Measurements from ENCODE around the gene VPREB3. TPM values are rescaled to one million over a fixed set of nuclear protein-coding genes. Genes with fewer than 3 reads are reported as not detected.

Gene VPREB3
- total and polyA plus RNA-seq, 10 of the 15 experiments (the other 5 are each of a cell fraction or from before 2014, with no cell fraction given), result 0.75 to 79.5 (median 23.8) TPM

DNA sequence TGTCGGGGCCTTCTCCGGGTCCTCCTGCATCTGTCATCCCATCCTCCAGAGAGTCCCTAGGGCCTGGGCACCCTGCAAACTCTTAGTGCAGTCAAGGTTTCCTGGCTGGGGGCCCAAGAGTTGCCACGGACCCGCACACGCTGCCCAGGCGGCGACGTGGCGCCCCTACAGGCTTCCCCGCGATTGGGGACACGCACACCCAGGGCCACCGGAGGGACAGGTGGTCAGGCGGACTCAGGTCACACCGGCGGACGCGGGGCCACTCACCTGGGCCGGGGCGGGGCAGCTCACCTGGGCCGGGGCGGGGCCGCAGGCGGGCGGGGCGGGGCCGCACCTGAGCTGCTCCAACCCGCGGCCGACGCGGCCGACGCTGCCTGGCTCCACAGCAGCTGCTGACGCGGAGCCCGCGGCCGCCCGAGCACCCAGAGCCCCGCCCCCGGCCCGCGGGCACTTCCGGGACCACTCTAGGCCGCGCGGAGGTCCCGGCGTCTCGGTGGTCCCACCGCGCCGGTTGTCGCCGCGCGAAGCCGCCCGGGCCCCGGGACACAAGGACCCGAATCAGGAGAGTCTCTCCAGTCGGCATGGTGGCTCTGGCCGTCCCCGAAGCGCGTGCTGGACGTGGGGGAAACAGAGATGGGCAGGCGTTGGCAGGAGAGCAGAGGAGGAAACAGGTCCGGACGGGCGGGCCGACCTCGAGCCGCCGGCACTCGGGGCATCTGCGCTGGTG lies 3.3 kb downstream of the VPREB3 start, which contains the start of gene ZNF70 (continued):
- TF ChIP-seq, protein P1, sequence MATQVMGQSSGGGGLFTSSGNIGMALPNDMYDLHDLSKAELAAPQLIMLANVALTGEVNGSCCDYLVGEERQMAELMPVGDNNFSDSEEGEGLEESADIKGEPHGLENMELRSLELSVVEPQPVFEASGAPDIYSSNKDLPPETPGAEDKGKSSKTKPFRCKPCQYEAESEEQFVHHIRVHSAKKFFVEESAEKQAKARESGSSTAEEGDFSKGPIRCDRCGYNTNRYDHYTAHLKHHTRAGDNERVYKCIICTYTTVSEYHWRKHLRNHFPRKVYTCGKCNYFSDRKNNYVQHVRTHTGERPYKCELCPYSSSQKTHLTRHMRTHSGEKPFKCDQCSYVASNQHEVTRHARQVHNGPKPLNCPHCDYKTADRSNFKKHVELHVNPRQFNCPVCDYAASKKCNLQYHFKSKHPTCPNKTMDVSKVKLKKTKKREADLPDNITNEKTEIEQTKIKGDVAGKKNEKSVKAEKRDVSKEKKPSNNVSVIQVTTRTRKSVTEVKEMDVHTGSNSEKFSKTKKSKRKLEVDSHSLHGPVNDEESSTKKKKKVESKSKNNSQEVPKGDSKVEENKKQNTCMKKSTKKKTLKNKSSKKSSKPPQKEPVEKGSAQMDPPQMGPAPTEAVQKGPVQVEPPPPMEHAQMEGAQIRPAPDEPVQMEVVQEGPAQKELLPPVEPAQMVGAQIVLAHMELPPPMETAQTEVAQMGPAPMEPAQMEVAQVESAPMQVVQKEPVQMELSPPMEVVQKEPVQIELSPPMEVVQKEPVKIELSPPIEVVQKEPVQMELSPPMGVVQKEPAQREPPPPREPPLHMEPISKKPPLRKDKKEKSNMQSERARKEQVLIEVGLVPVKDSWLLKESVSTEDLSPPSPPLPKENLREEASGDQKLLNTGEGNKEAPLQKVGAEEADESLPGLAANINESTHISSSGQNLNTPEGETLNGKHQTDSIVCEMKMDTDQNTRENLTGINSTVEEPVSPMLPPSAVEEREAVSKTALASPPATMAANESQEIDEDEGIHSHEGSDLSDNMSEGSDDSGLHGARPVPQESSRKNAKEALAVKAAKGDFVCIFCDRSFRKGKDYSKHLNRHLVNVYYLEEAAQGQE (IDR thresholded peaks at IDR 0.05; ENCODE audit: low read depth, low read length), result no peak
- TF ChIP-seq ZNF24 (IDR thresholded peaks at IDR 0.05) (no peak), NKRF (conservative IDR thresholded peaks at IDR 0.05) (peak; percentile 54), SREBF1 (IDR thresholded peaks at IDR 0.05; ENCODE audit: low read length) (no peak), EGR1 (IDR thresholded peaks at IDR 0.05; ENCODE audit: borderline replicate concordance in 1 of 2, low read depth in 2 of 2, low read length in 2 of 2) (peak in 1 of 2 experiments; percentile 83; a peak in 2 of 3 replicates), RAD21 (IDR thresholded peaks at IDR 0.05; ENCODE audit: insufficient read depth, low read depth, low read length) (peak; percentile 18; the same call in 1 of the 2 replicates), DPF2 (IDR thresholded peaks at IDR 0.05) (0 out of 2 replicates have a peak, but pooled peaks have one; percentile 46), SUPT20H (IDR thresholded peaks at IDR 0.05; ENCODE audit: borderline replicate concordance, control insufficient read depth, low read depth, low read length) (no peak), NR2C1 (IDR thresholded peaks at IDR 0.05) (peak; percentile 40; the same call in 1 of the 2 replicates), E2F8 (IDR thresholded peaks at IDR 0.05; ENCODE audit: low read depth, partially characterized antibody) (no peak), E4F1 (IDR thresholded peaks at IDR 0.05; ENCODE audit: borderline replicate concordance, partially characterized antibody) (no peak), ZBTB11 (CRISPR knock-in tag; IDR thresholded peaks at IDR 0.05) (no peak), FOXK2 (IDR thresholded peaks at IDR 0.05) (no peak)

Measured in GM12878 (cell line).